Nephron progenitor cell (in vitro differentiated cells): ENCODE data around the gene CAMKK2.

Experiments used
- DNase-seq: peaks from one replicate; pipeline ENCODE4 v3.0.0; 2021
- H3K27ac Mint-ChIP-seq: 2 replicates; pipeline ENCODE4 v1.8.0; 2021; ENCODE audit warnings: mild to moderate bottlenecking, moderate library complexity, mixed read lengths
- H3K27me3 Mint-ChIP-seq: 2 replicates; pipeline ENCODE4 v1.8.0; 2021; ENCODE audit warnings: mild to moderate bottlenecking, low read depth, mixed read lengths; ENCODE audit not compliant: poor library complexity
- H3K36me3 Mint-ChIP-seq: 2 replicates; pipeline ENCODE4 v1.8.0; 2021; ENCODE audit warnings: low read depth, mixed read lengths
- H3K4me1 Mint-ChIP-seq: 2 replicates; pipeline ENCODE4 v1.8.0; 2021; ENCODE audit warnings: mixed read lengths
- H3K4me3 Mint-ChIP-seq: 2 replicates; pipeline ENCODE4 v1.8.0; 2021; ENCODE audit warnings: mild to moderate bottlenecking, moderate library complexity, mixed read lengths
- H3K9me3 Mint-ChIP-seq: 2 replicates; pipeline ENCODE4 v1.8.0; 2021; ENCODE audit warnings: mild to moderate bottlenecking, moderate library complexity, mixed read lengths
- TF ChIP-seq, protein P1 (sequence below): fragments of 200-600 bp; sonication (generic); IDR thresholded peaks from 2 replicates; pipeline ENCODE4 v1.5.0; 2021; ENCODE audit warnings: antibody characterized with exemption

The CAMKK2 gene

DNA sequence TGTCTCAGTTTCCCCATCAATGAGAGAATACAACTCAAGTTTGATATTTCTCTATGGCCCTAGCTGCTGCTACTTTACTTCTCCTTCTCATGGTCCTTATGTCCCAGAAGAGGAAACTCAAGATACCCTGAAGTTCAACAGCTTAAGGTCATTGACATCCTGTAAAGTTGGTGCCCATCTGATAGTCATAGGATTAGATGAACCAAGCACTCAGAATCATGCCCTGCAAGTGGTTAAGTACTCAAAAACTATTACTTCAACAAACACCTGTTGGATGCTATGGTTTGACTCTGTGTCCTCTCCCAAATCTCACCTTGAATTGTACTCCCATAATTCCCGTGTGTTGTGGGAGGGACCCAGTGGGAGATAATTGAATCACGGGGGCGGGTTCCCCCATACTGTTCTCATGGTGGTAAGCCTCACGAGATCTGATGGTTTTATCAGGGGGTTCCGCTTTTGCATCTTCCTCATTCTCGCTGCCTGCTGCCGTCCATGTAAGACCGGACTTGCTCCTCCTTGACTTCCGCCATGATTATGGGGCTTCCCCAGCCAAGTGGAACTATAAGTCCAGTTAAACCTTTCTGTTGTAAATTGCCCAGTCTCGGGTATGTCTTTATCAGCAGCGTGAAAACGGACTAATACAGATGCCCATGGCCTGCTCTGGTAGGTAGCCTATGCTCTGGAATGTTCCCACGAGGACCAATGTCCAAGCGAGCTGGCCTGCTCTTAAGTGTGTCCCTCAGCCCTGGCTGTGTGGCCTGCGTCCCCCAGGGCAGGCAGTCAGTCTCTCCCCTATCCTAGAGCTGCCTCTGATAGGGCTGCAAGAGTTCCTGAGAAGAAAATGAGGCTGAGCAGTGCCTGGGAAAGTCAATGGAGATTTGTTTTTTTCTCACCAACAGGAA lies 18.1 kb downstream of the CAMKK2 start:
- Mint-ChIP-seq H3K27ac (no peak overlapping the region), H3K27me3 (no peaks in the 10 kb centered on the region), H3K4me1 (no peaks in the 10 kb centered on the region), H3K4me3 (no peak overlapping the region), H3K9me3 (no peaks in the 10 kb centered on the region), H3K36me3 (peaks cover 49% of the 10 kb centered on the region)
- TF ChIP-seq, protein P1, sequence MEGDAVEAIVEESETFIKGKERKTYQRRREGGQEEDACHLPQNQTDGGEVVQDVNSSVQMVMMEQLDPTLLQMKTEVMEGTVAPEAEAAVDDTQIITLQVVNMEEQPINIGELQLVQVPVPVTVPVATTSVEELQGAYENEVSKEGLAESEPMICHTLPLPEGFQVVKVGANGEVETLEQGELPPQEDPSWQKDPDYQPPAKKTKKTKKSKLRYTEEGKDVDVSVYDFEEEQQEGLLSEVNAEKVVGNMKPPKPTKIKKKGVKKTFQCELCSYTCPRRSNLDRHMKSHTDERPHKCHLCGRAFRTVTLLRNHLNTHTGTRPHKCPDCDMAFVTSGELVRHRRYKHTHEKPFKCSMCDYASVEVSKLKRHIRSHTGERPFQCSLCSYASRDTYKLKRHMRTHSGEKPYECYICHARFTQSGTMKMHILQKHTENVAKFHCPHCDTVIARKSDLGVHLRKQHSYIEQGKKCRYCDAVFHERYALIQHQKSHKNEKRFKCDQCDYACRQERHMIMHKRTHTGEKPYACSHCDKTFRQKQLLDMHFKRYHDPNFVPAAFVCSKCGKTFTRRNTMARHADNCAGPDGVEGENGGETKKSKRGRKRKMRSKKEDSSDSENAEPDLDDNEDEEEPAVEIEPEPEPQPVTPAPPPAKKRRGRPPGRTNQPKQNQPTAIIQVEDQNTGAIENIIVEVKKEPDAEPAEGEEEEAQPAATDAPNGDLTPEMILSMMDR: no peak
- no peak for DNase-seq

DNA sequence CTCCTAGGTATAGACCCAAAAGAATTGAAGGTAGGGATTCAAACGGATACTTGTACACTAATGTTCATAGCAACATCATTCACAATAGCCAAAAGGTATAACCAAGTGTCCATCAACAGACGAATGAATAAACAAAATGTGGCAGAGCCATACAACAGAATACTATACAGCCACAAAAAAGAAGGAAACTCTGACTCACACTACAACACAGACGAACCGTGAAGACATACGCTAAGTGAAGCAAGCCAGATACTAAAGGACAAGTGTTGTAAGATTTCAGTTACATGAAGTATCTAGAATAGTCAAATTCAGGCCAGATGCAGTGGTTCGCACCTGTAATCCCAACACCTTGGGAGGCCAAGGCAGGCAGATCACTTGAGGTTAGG lies 19.1 kb downstream of the CAMKK2 start:
- Mint-ChIP-seq H3K27ac (no peak overlapping the region), H3K27me3 (peaks cover 3% of the 10 kb centered on the region), H3K4me1 (no peaks in the 10 kb centered on the region), H3K4me3 (no peak overlapping the region), H3K9me3 (no peaks in the 10 kb centered on the region), H3K36me3 (peaks cover 54% of the 10 kb centered on the region)
- TF ChIP-seq, protein P1: no peak
- no peak for DNase-seq

DNA sequence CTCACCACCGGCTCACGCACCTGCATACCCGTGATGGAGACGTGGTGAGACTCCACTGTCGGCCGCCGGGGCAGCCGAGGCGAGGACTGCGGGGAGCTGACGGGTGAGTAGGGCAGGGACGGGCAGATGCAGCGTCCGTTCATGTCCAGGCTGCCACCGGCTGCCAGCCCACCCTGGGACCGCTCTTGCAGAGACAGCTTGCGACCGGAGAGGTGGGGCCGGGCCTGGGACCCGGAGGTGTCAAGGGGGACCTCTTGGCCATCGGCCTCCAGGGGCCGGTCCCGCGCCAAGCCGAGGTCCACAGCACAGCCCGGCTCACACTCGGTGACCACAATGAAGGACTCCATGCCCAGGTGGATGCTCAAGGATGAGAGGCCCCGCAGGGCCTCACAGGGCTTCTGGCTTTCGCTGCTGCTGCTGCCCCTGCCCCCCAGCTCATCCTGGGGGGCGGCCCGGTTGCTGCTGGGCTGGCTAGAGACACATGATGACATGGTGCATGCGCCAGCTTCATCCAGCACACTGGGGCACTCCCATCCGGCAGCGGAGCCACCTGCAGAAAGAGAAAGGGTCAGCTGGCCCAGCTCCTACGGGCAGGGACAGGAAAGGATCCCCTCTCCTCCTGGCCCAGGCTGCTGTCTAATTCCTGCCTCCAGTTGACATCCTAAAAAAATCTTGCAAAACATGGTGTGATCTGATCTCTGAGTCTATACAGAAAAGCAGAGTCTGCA lies 22.3 kb downstream of the CAMKK2 start:
- TF ChIP-seq, protein P1: no peak
- no peak overlapping the region for H3K4me3 Mint-ChIP-seq
- peaks cover 3% of the 10 kb centered on the region for H3K27me3 Mint-ChIP-seq
- H3K27ac Mint-ChIP-seq: no peak overlapping the region
- H3K9me3 Mint-ChIP-seq: no peaks in the 10 kb centered on the region
- DNase-seq: no peak
- H3K36me3 Mint-ChIP-seq: peaks cover 63% of the 10 kb centered on the region
- H3K4me1 Mint-ChIP-seq: no peaks in the 10 kb centered on the region

DNA sequence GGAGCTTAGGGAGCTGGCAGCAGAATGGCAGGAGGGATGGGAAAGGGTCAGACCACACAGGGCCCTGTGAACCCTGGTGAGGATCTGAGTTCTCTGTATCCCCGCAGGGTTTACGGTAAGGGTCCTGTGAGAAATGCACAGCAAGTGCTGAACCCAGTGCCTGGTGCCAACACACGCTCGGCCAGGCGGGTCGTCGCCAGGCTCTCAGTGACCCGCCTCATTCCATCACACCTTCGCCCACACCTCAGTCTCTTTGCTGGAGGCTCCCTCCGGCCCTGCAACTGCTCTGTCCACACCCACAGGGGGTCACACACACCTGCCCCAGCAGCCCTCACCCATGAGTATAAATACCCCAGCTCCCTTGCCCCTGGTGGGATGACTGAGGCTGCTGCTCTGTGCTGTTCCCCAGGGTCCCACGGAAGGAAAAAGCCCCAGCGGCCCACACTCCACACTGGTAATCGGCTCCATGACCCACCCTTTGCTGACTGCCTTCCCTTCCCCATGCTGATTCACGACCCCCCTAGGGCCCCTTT lies 23.1 kb downstream of the CAMKK2 start:
- H3K4me1 Mint-ChIP-seq: no peaks in the 10 kb centered on the region
- no peaks in the 10 kb centered on the region for H3K9me3 Mint-ChIP-seq
- H3K36me3 Mint-ChIP-seq: peaks cover 63% of the 10 kb centered on the region
- peak overlapping the region; percentile 14 for H3K27ac Mint-ChIP-seq
- no peak for DNase-seq
- TF ChIP-seq, protein P1: no peak
- no peak overlapping the region for H3K4me3 Mint-ChIP-seq
- peaks cover 3% of the 10 kb centered on the region for H3K27me3 Mint-ChIP-seq

DNA sequence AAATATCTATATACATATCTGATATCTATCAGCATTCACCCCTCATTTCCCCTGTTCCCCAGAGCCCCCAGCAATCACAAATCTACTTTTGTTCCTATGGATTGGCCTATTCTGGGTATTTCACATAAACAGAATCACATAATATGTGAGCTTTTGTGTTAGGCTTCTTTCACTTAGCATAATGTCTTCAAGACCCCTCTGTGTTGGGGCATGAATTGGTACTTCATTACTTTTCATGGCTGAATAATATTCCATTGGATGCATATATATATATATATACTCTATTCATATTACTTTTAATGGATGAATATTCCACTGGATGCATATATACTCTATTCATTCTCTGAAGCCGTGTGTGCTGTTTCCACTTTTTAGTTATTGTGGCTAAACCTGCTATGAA lies 28.7 kb downstream of the CAMKK2 start:
- TF ChIP-seq, protein P1: no peak
- no peak for DNase-seq
- Mint-ChIP-seq H3K27ac (no peak overlapping the region), H3K36me3 (peaks cover 53% of the 10 kb centered on the region), H3K4me3 (no peak overlapping the region), H3K4me1 (peaks cover 12% of the 10 kb centered on the region), H3K27me3 (peaks cover 2% of the 10 kb centered on the region), H3K9me3 (no peaks in the 10 kb centered on the region)
